ENCODE measurements around the gene MACROD2. TPM values are rescaled to one million over a fixed set of nuclear protein-coding genes. Genes with fewer than 3 reads are reported as not detected.
"Not testable (repeated sequence)": the region's sequence is repeated elsewhere in the genome, so short reads cannot be mapped to it uniquely, and the experiment has no call there.

MACROD2 gene
- polyA plus RNA-seq, 5 donors = 5.3 to 8.3 (median 8.1) TPM

GRCh38 chr20:15507151-15507550 is 1511.8 kb downstream of the MACROD2 start:
- no peak for DNase-seq

DNA sequence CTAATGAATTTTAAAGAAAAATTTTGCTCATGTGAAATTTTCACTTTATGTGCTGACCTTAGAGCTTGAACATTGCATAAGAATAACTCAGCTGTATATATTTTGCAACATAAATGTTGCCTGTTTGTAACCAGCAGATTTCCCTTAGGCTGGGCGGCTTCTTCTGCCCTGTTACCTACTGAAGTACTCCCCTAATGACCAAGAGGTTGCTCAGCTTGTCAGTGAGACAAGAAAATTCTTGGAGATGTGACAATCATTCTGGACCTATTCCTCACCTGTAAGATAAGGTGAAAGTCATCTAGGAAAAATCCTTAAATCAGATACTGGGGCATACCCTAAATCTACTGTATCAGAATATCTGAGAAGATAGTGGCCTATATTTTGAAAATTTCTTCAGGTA is 1516.2 kb downstream of the MACROD2 start:
- DNase-seq = no peak

GRCh38 chr20:15512916-15513315 is 1517.6 kb downstream of the MACROD2 start:
- DNase-seq = no peak

DNA sequence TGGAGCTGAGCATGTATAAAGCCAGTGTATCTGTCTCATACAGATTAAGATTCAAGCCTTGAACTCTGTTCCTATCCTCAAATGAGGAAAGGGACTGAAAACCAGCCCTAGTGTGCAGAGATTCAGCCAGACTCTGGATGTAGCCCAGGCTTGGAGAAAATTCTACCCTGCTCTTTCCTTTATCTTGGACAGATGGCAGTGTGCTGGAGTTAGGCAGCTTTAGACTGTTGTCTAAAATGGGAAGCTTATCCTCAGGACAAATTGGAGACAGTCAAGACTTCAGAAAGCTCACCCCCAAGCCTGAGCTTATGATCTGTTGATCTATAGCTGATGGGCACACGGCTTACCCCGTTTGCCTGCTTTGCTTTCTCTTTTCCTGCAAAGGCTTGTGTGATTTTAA is 1520.4 kb downstream of the MACROD2 start:
- no peak for DNase-seq

- DNase-seq = no peak
Observed at GRCh38 chr20:15520930-15521524, 1525.7 kb downstream of the MACROD2 start.

DNA sequence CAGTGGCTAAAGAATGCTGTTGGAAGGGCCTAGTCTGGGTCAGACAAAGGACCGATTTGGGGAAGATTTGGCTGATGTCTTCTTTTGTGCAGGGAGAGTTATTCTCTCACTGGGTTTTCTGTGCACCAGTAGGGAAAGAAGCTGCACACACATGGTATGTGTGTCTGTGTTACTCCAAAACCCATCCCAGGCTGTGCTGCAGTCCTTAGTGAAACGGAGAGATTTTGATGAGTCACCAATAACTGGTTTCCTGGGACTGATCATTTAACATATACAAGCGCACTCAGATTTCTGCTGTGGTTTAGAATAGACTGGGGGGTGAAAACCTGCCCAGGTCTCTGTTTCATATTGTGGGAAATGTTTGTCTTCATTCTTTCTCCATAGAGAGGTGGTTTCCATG is 1528.1 kb downstream of the MACROD2 start:
- no peak for DNase-seq

- no peak for DNase-seq
Observed at GRCh38 chr20:15528391-15529111, 1533.2 kb downstream of the MACROD2 start.

- DNase-seq = no peak
Observed at GRCh38 chr20:15535863-15536262, 1540.5 kb downstream of the MACROD2 start.

DNA sequence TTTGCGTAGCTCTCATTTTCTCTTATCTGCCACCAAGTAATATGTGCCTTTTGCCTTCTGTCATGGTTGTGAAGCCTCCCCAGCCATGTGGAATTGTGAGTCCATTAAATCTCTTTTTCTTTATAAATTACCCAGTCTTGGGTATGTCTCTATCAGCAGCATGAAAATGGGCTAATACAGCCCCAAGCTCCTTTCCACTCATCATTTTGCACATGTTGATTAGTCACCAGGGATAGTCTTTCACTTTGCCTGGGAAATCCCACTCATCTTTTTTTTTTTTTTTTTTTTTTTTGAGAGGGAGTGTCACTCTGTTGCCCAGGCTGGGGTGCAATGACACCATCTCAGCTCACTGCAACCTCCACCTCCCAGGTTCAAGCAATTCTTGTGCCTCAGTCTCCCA is 1541.9 kb downstream of the MACROD2 start:
- not testable (repeated sequence) for DNase-seq

GRCh38 chr20:15542655-15543054 is 1547.3 kb downstream of the MACROD2 start:
- DNase-seq = no peak

DNA sequence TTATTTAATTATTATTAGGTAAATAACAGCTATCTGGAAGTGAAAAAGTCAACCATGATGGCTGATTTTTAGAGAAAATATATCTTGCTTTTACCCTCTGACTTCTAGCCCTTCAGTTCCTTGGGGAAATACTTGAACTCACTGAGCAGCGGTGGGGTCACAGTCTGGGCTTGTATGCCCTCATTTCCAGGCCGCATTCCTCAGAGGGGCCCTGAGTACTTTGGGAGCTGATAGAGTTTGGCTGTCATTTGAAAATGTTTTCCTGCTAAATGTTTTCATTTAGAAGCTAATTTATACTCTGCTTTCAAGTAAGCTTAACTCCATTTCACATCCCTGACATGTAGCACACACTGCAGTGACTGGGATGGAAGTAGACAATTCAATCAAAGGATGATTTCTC is 1549.4 kb downstream of the MACROD2 start:
- no peak for DNase-seq

DNA sequence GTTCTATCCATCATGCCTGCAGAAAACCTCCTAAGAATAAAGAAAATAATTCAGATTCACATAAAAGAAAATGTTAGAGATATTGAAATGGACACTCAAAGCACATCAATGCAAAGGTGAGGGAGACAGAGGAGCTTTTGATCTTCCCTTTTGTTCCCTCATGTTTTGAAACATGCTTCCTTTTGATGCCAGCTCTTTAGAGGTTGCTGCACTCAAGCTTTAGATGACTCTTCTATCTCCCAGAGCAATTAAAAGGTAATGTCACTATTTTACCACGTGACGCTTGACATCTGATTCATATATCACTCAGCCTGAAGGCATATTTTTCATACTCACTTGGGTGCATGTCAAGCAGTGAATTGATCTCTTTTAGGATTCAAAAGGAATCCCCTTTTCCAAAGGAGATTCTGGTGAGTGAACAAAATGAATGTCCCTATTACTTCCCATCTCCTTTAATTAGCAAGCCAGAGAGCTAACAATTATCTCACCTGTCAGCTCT is 1551.3 kb downstream of the MACROD2 start:
- no peak for DNase-seq

- no peak for DNase-seq
Observed at GRCh38 chr20:15547119-15547518, 1551.8 kb downstream of the MACROD2 start.

- no peak for DNase-seq
Observed at GRCh38 chr20:15550116-15550870, 1555.0 kb downstream of the MACROD2 start.

DNA sequence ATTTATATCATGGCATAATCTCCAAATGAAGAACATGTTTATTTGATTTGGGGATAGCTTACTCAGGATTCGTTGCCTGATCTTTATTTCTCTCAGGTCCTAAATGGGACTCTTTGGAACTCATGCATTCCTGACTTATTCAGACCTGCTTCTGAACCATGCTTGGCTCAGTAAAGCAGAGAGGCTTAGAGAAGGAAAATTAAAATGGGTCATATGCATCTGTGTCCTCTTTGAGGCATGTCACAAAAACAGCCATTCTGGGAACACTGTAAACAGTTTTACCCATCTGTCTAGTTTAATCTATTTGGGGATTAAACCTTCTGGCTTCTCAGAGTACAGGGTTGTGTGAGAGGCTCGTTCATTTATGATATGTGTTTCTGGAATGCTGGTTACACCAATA is 1560.6 kb downstream of the MACROD2 start:
- no peak for DNase-seq

GRCh38 chr20:15556869-15557268 is 1561.6 kb downstream of the MACROD2 start:
- DNase-seq = no peak

GRCh38 chr20:15561070-15561569 is 1565.8 kb downstream of the MACROD2 start:
- DNase-seq = no peak

DNA sequence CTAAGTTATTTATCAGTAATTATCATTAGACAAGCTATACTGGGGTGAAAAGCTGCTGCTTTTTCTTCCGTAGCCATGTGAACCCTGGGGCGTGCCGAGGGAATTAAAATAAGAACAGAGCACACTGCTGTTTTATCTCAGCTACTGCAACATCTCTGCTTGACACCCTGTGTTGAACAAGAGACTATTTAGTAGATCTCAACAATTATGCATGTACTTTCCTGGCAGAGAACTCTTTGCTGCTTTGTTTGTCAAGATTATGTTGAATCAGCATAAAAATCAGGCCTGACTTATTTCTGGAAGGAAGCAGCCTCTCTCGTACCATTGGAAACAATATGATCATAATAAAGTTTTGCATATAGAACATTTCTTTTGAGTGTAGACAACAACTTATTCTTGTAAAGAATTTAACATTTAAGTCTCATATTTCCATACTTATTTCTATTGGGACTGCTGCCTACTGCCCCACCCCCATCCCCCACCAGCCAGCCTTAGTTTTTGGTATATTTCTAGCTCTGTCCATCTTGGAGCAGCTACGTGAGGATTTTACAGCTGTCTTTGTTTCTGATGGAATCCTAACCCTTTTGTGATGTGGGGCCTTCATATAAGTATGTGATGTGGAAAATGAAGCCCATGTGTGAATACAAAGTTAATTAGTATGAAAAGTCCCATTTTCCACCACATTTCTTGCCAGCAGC is 1566.5 kb downstream of the MACROD2 start:
- no peak for DNase-seq

- no peak for DNase-seq
Observed at GRCh38 chr20:15563836-15564235, 1568.5 kb downstream of the MACROD2 start.

GRCh38 chr20:15564981-15565380 is 1569.7 kb downstream of the MACROD2 start:
- DNase-seq = no peak

GRCh38 chr20:15565786-15566185 is 1570.5 kb downstream of the MACROD2 start:
- no peak for DNase-seq

DNA sequence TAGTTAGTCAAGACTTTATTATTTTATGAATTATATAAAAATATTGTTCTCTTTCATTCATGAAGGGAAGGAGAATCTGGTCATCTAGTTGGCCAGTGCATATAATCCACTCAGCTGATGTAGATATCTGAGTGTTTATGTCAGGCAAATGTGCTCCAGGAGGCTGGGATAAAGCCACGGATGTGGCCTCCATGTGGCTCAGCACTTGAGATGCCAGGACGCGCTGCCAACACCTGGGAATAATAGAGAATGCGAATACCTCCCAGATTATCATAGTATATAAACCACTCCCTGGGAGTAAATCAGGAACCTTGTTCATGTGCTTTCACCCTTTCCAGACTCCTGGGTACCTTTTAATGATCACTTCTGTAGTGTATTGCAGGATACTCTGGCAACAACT is 1571.9 kb downstream of the MACROD2 start:
- no peak for DNase-seq
